Neural cell (in vitro differentiated cells): ENCODE data around the gene ABHD17C.
A peak's percentile ranks its signal among the peaks of the same experiment; 100 is the strongest.

ENCODE experiments used
- CTCF ChIP-seq: fragments of 450-650 bp; IDR thresholded peaks from 2 replicates; pipeline ENCODE4 v1.5.1; 2014; ENCODE audit warnings: antibody characterized with exemption, mild to moderate bottlenecking, moderate library complexity; ENCODE audit not compliant: poor library complexity, severe bottlenecking
- EP300 ChIP-seq: fragments of 450-650 bp; conservative IDR thresholded peaks from 2 replicates; pipeline ENCODE4 v1.6.1; 2014; ENCODE audit warnings: antibody characterized with exemption, mild to moderate bottlenecking, moderate library complexity; ENCODE audit not compliant: poor library complexity, severe bottlenecking
- EZH2 ChIP-seq: fragments of 200-600, 300-800 bp; shearing (Covaris generic), sonication (generic); IDR thresholded peaks from 2 replicates; pipeline ENCODE4 v1.6.1; 2014; ENCODE audit warnings: antibody characterized with exemption, low read length, borderline replicate concordance, mild to moderate bottlenecking; ENCODE audit not compliant: insufficient read depth, poor library complexity, severe bottlenecking
- POLR2AphosphoS5 ChIP-seq: IDR thresholded peaks from 2 replicates; pipeline ENCODE4 v1.6.1; 2012
- TAF1 ChIP-seq: IDR thresholded peaks from 2 replicates; pipeline ENCODE4 v1.6.1; 2012; ENCODE audit warnings: low read depth

DNA sequence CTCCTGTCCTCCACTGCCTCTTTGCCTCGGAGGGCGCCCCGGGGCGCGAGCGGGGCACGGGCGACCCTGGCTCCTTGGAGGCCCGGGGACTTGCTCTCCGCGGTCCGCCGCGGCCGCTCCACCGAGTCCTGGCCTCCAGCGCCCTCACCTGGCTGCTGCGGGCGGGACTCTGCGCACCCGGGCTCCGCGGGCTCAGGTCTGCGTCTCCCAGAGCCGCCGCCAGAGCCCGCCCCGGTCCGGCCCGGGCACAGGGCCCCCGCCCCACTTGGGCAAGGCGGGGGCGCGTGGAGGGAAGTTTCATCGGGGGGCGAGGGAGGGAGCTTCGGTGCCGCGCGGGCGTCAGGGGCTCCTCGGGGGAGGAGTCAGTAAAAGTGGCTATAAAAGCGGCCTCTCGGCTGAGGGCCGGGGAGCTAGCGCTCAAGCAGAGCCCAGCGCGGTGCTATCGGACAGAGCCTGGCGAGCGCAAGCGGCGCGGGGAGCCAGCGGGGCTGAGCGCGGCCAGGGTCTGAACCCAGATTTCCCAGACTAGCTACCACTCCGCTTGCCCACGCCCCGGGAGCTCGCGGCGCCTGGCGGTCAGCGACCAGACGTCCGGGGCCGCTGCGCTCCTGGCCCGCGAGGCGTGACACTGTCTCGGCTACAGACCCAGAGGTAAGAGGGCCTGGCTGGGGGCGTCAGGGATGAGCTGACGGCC, 84.0 kb downstream of the ABHD17C start, which contains the start of gene CEMIP:
- TF ChIP-seq CTCF = peak; percentile 96
- no peak for TF ChIP-seq TAF1
- TF ChIP-seq EZH2 = no peak
- no peak for TF ChIP-seq POLR2AphosphoS5
- peak; percentile 8 for TF ChIP-seq EP300
